Left colon (tissue), 2 donors: ENCODE measurements around the gene PCCA. TPM values are rescaled to one million over a fixed set of nuclear protein-coding genes. Genes with fewer than 3 reads are reported as not detected.
"Not testable (repeated sequence)": the region's sequence is repeated elsewhere in the genome, so short reads cannot be mapped to it uniquely, and the experiment has no call there.

Experiments used
- ATAC-seq: fragments of 200-7000 bp; cut with Tn5 transposase; one replicate; pipeline ENCODE4 v1.9.1; 2020; ENCODE audit warnings: mild to moderate bottlenecking, moderate library complexity
- DNase-seq, 2 donors: peaks; one replicate each; pipeline ENCODE4 v3.0.0-alpha.2; 2020
- intact Hi-C, 2 donors: fragments of 100-400 bp; cut with DNase I in 1 of 2; cut with micrococcal nuclease in 1 of 2; formaldehyde crosslinking; loops; one replicate each; pipeline versions ENCODE4 v1.11.2 to v1.14.0; 2022; cut with DNase I, micrococcal nuclease
- total RNA-seq, 2 donors: library from RNA; stranded (reverse); fragmentation: NEBNext Ultra II Directional; extraction: Animal tissue kit (Norgen Biotek cat#: 25700); gene quantifications; one replicate each; pipeline ENCODE4 v1.2.1, GENCODE V29; 2021
- donor health status: DM: no; HTN: no; CAD: no.
- donor health status: DM: yes; HTN: yes; CAD: no.

The PCCA gene
- total RNA-seq, 2 donors from 2014 or later, result 84.1 to 99.1 TPM

- ATAC-seq, result no peak
- intact Hi-C loops, result no loop called here
- no peak for DNase-seq
These were observed 41.2 kb downstream of the PCCA start for GRCh38 chr13:100130092-100130491.

- ATAC-seq (no peak), DNase-seq (no peak)
- intact Hi-C loops, result no loop called here
These were observed 42.1 kb downstream of the PCCA start for GRCh38 chr13:100130930-100131511.

- DNase-seq (no peak), ATAC-seq (no peak)
- intact Hi-C loops, result no loop called here
These were observed 43.1 kb downstream of the PCCA start for GRCh38 chr13:100131863-100132574.

- DNase-seq, result no peak
- ATAC-seq, result no peak
- intact Hi-C loops, result no loop called here
These were observed 50.1 kb downstream of the PCCA start for GRCh38 chr13:100138859-100139491.

- DNase-seq, result no peak
- intact Hi-C loops, result no loop called here
- no peak for ATAC-seq
These were observed 50.9 kb downstream of the PCCA start for GRCh38 chr13:100139817-100140216.

GRCh38 chr13:100140441-100140840 lies 51.5 kb downstream of the PCCA start:
- intact Hi-C loops, result no loop called here
- DNase-seq (no peak), ATAC-seq (peak; percentile 28)

GRCh38 chr13:100141461-100141961 lies 52.6 kb downstream of the PCCA start:
- peak; percentile 95 for ATAC-seq
- intact Hi-C loops, result not testable (repeated sequence)
- DNase-seq, result peak; percentile 48 to 64

- intact Hi-C loops, result no loop called here
- DNase-seq, result no peak
- no peak for ATAC-seq
These were observed 57.6 kb downstream of the PCCA start for GRCh38 chr13:100146534-100146933.

- no peak for DNase-seq
- no peak for ATAC-seq
- intact Hi-C loops, result no loop called here
These were observed 58.9 kb downstream of the PCCA start for GRCh38 chr13:100147825-100148224.

GRCh38 chr13:100148422-100148821 lies 59.5 kb downstream of the PCCA start:
- intact Hi-C loops, result no loop called here
- ATAC-seq (no peak), DNase-seq (no peak)

GRCh38 chr13:100149389-100149788 lies 60.5 kb downstream of the PCCA start:
- DNase-seq (no peak), ATAC-seq (no peak)
- intact Hi-C loops, result no loop called here

GRCh38 chr13:100150711-100151110 lies 61.8 kb downstream of the PCCA start:
- intact Hi-C loops, DNase-seq, ATAC-seq: not testable (repeated sequence)

- ATAC-seq (no peak), DNase-seq (no peak)
- intact Hi-C loops, result no loop called here
These were observed 66.0 kb downstream of the PCCA start for GRCh38 chr13:100154842-100155416.

GRCh38 chr13:100156788-100157187 lies 67.9 kb downstream of the PCCA start:
- no peak for ATAC-seq
- DNase-seq, result no peak
- intact Hi-C loops, result no loop called here

- intact Hi-C loops, result no loop called here
- no peak for ATAC-seq
- no peak for DNase-seq
These were observed 69.7 kb downstream of the PCCA start for GRCh38 chr13:100158569-100158968.

GRCh38 chr13:100159584-100159983 lies 70.7 kb downstream of the PCCA start:
- ATAC-seq, result no peak
- intact Hi-C loops, result no loop called here
- no peak for DNase-seq

GRCh38 chr13:100160450-100160849 lies 71.6 kb downstream of the PCCA start:
- ATAC-seq, result no peak

GRCh38 chr13:100163375-100163774 lies 74.5 kb downstream of the PCCA start:
- intact Hi-C loops, result no loop called here
- DNase-seq, result no peak
- no peak for ATAC-seq

More at GRCh38 chr13:100160450-100160849, 71.6 kb downstream of the PCCA start:
- no peak for DNase-seq
- intact Hi-C loops, result no loop called here

- ATAC-seq (no peak), DNase-seq (no peak)
- intact Hi-C loops, result no loop called here
These were observed 84.3 kb downstream of the PCCA start for GRCh38 chr13:100173203-100173602.

GRCh38 chr13:100174455-100174854 lies 85.6 kb downstream of the PCCA start:
- intact Hi-C loops, ATAC-seq: not testable (repeated sequence)

More at GRCh38 chr13:100174455-100174854, 85.6 kb downstream of the PCCA start:
- DNase-seq, result not testable (repeated sequence)
